Measurements from ENCODE around the gene CD79B.

CD79B gene

DNA sequence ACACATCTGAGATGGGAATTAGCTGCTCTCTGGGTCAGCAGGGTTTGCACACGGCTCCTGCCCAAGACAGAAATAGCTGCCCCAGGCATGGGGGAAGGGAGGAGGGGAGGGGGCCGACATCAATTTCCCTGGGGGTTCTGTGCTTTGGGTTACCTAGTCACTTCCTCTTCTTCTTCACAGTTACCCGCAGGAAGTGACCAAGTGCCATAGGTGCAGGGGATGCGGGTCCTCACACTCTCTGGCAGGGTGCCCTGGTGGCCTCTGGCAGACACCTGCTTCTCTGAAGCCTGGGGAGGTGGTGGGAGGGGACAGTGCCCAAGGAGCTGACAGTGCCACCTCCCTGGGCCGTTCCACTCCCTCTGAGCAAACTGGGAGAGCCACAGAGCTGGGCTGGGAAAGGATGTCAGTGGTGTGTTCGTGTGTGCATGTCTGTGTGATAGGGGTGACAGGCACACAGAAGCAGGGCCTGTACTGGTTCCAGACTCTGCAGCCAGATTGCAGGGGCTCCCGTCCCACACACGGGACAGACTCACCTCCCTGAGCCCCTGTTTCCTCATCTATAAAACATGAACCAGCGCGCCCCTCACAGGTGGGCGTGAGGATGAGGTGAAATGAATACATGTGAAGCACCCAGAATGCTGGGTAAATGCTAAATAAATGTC is 22.4 kb upstream of the CD79B start:
- ATAC-seq: no peak
- TF ChIP-seq PPARA (CRISPR knock-in tag; IDR thresholded peaks at IDR 0.05; ENCODE audit: borderline replicate concordance): no peak
- no peak for TF ChIP-seq GLIS3 (CRISPR knock-in tag; IDR thresholded peaks at IDR 0.05)
- TF ChIP-seq, protein P1, sequence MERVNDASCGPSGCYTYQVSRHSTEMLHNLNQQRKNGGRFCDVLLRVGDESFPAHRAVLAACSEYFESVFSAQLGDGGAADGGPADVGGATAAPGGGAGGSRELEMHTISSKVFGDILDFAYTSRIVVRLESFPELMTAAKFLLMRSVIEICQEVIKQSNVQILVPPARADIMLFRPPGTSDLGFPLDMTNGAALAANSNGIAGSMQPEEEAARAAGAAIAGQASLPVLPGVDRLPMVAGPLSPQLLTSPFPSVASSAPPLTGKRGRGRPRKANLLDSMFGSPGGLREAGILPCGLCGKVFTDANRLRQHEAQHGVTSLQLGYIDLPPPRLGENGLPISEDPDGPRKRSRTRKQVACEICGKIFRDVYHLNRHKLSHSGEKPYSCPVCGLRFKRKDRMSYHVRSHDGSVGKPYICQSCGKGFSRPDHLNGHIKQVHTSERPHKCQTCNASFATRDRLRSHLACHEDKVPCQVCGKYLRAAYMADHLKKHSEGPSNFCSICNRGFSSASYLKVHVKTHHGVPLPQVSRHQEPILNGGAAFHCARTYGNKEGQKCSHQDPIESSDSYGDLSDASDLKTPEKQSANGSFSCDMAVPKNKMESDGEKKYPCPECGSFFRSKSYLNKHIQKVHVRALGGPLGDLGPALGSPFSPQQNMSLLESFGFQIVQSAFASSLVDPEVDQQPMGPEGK (CRISPR knock-in tag; IDR thresholded peaks at IDR 0.05; ENCODE audit: borderline replicate concordance): no peak
- TF ChIP-seq ARNTL (CRISPR knock-in tag; IDR thresholded peaks at IDR 0.05; ENCODE audit: borderline replicate concordance, low read depth): no peak
- no peak for TF ChIP-seq RARB (CRISPR knock-in tag; IDR thresholded peaks at IDR 0.05)
- TF ChIP-seq, protein P2, sequence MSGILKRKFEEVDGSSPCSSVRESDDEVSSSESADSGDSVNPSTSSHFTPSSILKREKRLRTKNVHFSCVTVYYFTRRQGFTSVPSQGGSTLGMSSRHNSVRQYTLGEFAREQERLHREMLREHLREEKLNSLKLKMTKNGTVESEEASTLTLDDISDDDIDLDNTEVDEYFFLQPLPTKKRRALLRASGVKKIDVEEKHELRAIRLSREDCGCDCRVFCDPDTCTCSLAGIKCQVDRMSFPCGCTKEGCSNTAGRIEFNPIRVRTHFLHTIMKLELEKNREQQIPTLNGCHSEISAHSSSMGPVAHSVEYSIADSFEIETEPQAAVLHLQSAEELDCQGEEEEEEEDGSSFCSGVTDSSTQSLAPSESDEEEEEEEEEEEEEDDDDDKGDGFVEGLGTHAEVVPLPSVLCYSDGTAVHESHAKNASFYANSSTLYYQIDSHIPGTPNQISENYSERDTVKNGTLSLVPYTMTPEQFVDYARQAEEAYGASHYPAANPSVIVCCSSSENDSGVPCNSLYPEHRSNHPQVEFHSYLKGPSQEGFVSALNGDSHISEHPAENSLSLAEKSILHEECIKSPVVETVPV (CRISPR knock-in tag; IDR thresholded peaks at IDR 0.05): no peak

DNA sequence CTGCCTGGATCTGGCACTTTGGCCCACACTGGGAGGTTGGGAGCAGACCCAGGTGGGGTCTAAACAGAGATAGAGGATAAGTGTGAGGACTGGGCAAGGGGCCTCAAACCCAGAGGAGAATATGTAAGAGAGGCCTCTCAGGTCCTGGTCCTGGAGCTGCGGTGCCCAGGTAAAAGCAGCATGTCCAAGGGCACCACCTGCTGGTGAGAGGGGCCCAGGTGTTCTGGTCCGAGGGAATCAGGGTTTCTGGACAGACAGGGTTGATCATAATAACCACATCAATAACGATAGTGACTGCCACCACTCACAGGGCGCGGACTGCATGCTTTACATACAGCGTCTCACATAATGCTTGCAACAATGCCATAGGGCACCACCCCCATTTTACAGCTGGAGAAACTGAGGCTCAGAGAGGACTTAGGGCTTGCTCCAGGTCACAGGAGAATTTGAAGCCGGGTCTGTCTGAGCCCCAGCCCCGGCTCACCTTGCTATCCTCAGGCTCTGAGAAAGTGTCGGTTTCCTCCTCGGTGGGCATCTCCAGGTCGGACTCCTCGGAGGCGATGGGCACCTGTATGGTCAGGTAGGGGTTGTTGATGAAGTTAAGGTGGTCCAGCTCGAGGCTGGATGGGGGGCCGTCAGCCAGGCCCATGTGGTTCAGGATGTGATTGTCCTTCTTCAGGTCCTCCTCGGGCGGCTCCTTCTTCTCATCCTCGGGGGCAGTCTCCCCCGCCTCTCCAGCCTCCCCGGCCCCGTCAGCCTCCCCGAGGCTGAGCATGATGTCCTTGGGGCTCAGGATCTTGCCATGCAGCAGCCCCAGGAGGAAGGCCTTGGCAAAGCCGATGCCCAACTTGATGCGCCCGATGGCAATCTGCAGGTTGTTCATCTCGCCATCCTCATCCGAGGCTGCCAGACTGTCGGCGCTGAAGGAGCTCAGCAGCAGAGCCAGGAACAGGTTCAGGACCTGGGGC is 19.1 kb upstream of the CD79B start:
- no peak for TF ChIP-seq ARNTL (CRISPR knock-in tag; IDR thresholded peaks at IDR 0.05; ENCODE audit: borderline replicate concordance, low read depth)
- TF ChIP-seq, protein P3, sequence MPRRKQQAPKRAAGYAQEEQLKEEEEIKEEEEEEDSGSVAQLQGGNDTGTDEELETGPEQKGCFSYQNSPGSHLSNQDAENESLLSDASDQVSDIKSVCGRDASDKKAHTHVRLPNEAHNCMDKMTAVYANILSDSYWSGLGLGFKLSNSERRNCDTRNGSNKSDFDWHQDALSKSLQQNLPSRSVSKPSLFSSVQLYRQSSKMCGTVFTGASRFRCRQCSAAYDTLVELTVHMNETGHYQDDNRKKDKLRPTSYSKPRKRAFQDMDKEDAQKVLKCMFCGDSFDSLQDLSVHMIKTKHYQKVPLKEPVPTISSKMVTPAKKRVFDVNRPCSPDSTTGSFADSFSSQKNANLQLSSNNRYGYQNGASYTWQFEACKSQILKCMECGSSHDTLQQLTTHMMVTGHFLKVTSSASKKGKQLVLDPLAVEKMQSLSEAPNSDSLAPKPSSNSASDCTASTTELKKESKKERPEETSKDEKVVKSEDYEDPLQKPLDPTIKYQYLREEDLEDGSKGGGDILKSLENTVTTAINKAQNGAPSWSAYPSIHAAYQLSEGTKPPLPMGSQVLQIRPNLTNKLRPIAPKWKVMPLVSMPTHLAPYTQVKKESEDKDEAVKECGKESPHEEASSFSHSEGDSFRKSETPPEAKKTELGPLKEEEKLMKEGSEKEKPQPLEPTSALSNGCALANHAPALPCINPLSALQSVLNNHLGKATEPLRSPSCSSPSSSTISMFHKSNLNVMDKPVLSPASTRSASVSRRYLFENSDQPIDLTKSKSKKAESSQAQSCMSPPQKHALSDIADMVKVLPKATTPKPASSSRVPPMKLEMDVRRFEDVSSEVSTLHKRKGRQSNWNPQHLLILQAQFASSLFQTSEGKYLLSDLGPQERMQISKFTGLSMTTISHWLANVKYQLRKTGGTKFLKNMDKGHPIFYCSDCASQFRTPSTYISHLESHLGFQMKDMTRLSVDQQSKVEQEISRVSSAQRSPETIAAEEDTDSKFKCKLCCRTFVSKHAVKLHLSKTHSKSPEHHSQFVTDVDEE (CRISPR knock-in tag; IDR thresholded peaks at IDR 0.05): no peak
- TF ChIP-seq ZFP3 (CRISPR knock-in tag; IDR thresholded peaks at IDR 0.05): no peak
- no peak for TF ChIP-seq OSR1 (CRISPR knock-in tag; IDR thresholded peaks at IDR 0.05)
- TF ChIP-seq, protein P4, sequence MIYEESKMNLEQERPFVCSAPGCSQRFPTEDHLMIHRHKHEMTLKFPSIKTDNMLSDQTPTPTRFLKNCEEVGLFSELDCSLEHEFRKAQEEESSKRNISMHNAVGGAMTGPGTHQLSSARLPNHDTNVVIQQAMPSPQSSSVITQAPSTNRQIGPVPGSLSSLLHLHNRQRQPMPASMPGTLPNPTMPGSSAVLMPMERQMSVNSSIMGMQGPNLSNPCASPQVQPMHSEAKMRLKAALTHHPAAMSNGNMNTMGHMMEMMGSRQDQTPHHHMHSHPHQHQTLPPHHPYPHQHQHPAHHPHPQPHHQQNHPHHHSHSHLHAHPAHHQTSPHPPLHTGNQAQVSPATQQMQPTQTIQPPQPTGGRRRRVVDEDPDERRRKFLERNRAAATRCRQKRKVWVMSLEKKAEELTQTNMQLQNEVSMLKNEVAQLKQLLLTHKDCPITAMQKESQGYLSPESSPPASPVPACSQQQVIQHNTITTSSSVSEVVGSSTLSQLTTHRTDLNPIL (CRISPR knock-in tag; IDR thresholded peaks at IDR 0.05; ENCODE audit: low read depth): no peak
- no peak for TF ChIP-seq ZC3H10 (CRISPR knock-in tag; IDR thresholded peaks at IDR 0.05)
- TF ChIP-seq BACH2 (CRISPR knock-in tag; IDR thresholded peaks at IDR 0.05; ENCODE audit: borderline replicate concordance): no peak
- TF ChIP-seq PPARA (CRISPR knock-in tag; IDR thresholded peaks at IDR 0.05; ENCODE audit: borderline replicate concordance): no peak
- TF ChIP-seq ZNF70 (CRISPR knock-in tag; IDR thresholded peaks at IDR 0.05): no peak
- TF ChIP-seq, protein P1 (CRISPR knock-in tag; IDR thresholded peaks at IDR 0.05; ENCODE audit: borderline replicate concordance): no peak
- no peak for TF ChIP-seq SNAI2 (CRISPR knock-in tag; IDR thresholded peaks at IDR 0.05)
- no peak for TF ChIP-seq CSDC2 (CRISPR knock-in tag; IDR thresholded peaks at IDR 0.05)
- TF ChIP-seq ISL1 (CRISPR knock-in tag; IDR thresholded peaks at IDR 0.05): no peak
- no peak for TF ChIP-seq TOX (CRISPR knock-in tag; IDR thresholded peaks at IDR 0.05; ENCODE audit: borderline replicate concordance)
- TF ChIP-seq, protein P2 (CRISPR knock-in tag; IDR thresholded peaks at IDR 0.05): no peak
- TF ChIP-seq TCF4 (CRISPR knock-in tag; IDR thresholded peaks at IDR 0.05; ENCODE audit: borderline replicate concordance): no peak
- TF ChIP-seq ZFP30 (CRISPR knock-in tag; IDR thresholded peaks at IDR 0.05): no peak
- TF ChIP-seq ZNF8 (CRISPR knock-in tag; IDR thresholded peaks at IDR 0.05): no peak
- no peak for ATAC-seq
